ENCODE results near the gene PHACTR1.

DNA sequence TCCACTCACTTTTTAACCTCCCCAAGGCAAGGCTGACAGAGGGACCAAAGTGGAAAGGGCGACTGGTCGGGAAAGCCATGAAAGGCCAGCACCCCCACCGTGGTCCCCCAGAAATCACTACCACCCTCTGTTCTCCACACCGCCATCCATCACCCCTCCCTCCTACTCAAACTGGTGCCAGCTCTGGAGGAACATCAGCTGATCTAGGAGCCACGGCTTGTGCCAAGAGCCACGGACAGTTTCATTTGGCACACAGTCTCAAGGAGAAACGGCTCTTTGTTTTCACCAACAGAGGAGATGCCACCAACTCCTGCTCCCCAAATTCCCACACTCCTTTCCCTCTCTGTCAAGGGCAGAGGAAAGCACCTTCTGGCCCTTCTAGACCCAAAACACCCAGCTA is 585.7 kb downstream of the PHACTR1 start:
- TF ChIP-seq, protein P1, sequence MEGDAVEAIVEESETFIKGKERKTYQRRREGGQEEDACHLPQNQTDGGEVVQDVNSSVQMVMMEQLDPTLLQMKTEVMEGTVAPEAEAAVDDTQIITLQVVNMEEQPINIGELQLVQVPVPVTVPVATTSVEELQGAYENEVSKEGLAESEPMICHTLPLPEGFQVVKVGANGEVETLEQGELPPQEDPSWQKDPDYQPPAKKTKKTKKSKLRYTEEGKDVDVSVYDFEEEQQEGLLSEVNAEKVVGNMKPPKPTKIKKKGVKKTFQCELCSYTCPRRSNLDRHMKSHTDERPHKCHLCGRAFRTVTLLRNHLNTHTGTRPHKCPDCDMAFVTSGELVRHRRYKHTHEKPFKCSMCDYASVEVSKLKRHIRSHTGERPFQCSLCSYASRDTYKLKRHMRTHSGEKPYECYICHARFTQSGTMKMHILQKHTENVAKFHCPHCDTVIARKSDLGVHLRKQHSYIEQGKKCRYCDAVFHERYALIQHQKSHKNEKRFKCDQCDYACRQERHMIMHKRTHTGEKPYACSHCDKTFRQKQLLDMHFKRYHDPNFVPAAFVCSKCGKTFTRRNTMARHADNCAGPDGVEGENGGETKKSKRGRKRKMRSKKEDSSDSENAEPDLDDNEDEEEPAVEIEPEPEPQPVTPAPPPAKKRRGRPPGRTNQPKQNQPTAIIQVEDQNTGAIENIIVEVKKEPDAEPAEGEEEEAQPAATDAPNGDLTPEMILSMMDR (IDR thresholded peaks at IDR 0.05; ENCODE audit: low read depth, low read length) = no peak
- no peak for TF ChIP-seq EZH2phosphoT487 (IDR thresholded peaks at IDR 0.05; ENCODE audit: low read depth)

All from OCI-LY3 (cell line).